Tibial nerve (tissue), 4 donors: ENCODE data around the gene SHMT1.
"Not testable (repeated sequence)": the region's sequence is repeated elsewhere in the genome, so short reads cannot be mapped to it uniquely, and the experiment has no call there.

Experiments
- CTCF ChIP-seq, 5 experiments: fragments of 200-600 bp in 3 of 5; fragments of 450-650 bp in 2 of 5; sonication (generic) in 3 of 5; IDR thresholded peaks; one replicate each; pipeline ENCODE4 v1.5.1; 2016 to 2019; ENCODE audit warnings: antibody characterized with exemption in 5 of 5, mild to moderate bottlenecking in 3 of 5, moderate library complexity in 2 of 5
- EP300 ChIP-seq, 2 donors: sonication (generic); formaldehyde crosslinking; IDR thresholded peaks; one replicate each; pipeline ENCODE4 v1.6.1; 2017; ENCODE audit warnings: antibody characterized with exemption in 2 of 2, mild to moderate bottlenecking in 1 of 2
- POLR2A ChIP-seq, 2 donors: fragments of 450-650 bp; IDR thresholded peaks; one replicate each; pipeline ENCODE4 v1.6.1; 2017; ENCODE audit warnings: antibody characterized with exemption in 2 of 2, mild to moderate bottlenecking in 2 of 2, moderate library complexity in 2 of 2

DNA sequence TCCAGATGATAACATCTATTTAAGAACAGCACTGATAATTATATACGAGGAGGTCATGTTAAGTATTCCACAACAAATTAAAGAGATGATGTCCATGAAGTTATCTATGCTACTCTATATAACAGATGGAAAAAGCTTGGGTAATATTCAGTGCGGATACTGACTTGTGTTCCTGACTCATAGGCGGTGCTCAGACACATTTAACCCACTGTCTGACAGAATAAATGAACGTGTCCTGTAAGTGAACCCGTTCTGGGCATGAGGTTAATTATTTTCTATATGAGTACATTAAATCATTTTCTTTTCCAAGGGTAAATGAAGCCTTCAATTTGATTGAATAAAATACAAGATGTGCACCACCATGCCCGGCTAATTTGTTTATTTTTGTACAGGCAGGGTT is 46.0 kb upstream of the SHMT1 start:
- not testable (repeated sequence) for TF ChIP-seq CTCF, POLR2A, EP300 (IDR thresholded peaks at IDR 0.05)
